ENCODE data around the gene HYCC2.
"Not testable (repeated sequence)": the region's sequence is repeated elsewhere in the genome, so short reads cannot be mapped to it uniquely, and the experiment has no call there.

GRCh38 chr2:201038361-201038760, 33.1 kb downstream of the HYCC2 start:
- TF ChIP-seq, protein P1, sequence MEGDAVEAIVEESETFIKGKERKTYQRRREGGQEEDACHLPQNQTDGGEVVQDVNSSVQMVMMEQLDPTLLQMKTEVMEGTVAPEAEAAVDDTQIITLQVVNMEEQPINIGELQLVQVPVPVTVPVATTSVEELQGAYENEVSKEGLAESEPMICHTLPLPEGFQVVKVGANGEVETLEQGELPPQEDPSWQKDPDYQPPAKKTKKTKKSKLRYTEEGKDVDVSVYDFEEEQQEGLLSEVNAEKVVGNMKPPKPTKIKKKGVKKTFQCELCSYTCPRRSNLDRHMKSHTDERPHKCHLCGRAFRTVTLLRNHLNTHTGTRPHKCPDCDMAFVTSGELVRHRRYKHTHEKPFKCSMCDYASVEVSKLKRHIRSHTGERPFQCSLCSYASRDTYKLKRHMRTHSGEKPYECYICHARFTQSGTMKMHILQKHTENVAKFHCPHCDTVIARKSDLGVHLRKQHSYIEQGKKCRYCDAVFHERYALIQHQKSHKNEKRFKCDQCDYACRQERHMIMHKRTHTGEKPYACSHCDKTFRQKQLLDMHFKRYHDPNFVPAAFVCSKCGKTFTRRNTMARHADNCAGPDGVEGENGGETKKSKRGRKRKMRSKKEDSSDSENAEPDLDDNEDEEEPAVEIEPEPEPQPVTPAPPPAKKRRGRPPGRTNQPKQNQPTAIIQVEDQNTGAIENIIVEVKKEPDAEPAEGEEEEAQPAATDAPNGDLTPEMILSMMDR (IDR thresholded peaks at IDR 0.05): not testable (repeated sequence)
- not testable (repeated sequence) for TF ChIP-seq POLR2A, POLR2AphosphoS5 (IDR thresholded peaks at IDR 0.05)

All from breast epithelium (tissue), 3 donors.